IPS-15b (cell line): Measurements from ENCODE around the gene TTLL11.

Source experiments
- H3K27me3 ChIP-seq: one replicate; pipeline ENCODE4 v1.6.1; 2013; ENCODE audit warnings: low read length; ENCODE audit not compliant: control insufficient read depth, insufficient read depth
- H3K36me3 ChIP-seq: one replicate; pipeline ENCODE4 v1.6.1; 2013; ENCODE audit warnings: low read length; ENCODE audit not compliant: control insufficient read depth, insufficient read depth
- H3K4me1 ChIP-seq: one replicate; pipeline ENCODE4 v1.6.1; 2013; ENCODE audit warnings: mild to moderate bottlenecking, low read length; ENCODE audit not compliant: control insufficient read depth, insufficient read depth
- H3K4me3 ChIP-seq: one replicate; pipeline ENCODE4 v1.5.1; 2013; ENCODE audit warnings: low read depth, low read length
- H3K9ac ChIP-seq: one replicate; pipeline ENCODE4 v1.6.1; 2013; ENCODE audit warnings: low read depth, mild to moderate bottlenecking, low read length
- H3K9me3 ChIP-seq: one replicate; pipeline ENCODE4 v1.6.1; 2013; ENCODE audit warnings: mild to moderate bottlenecking, low read length; ENCODE audit not compliant: control insufficient read depth, insufficient read depth

The TTLL11 gene

GRCh38 chr9:121865884-121866283 is 227.2 kb downstream of the TTLL11 start:
- Histone ChIP-seq H3K4me1 (no peaks in the 10 kb centered on the region), H3K9me3 (no peaks in the 10 kb centered on the region)

GRCh38 chr9:121865060-121865459 is 228.0 kb downstream of the TTLL11 start:
- Histone ChIP-seq H3K4me3 (no peak overlapping the region), H3K27me3 (no peaks in the 10 kb centered on the region)

More at GRCh38 chr9:121865884-121866283, 227.2 kb downstream of the TTLL11 start:
- Histone ChIP-seq H3K36me3 (no peaks in the 10 kb centered on the region), H3K9ac (no peak overlapping the region), H3K27me3 (no peaks in the 10 kb centered on the region), H3K4me3 (no peak overlapping the region)

GRCh38 chr9:121863955-121864354 is 229.2 kb downstream of the TTLL11 start:
- no peaks in the 10 kb centered on the region for H3K36me3 ChIP-seq
- H3K9ac ChIP-seq = no peak overlapping the region
- H3K4me1 ChIP-seq = no peaks in the 10 kb centered on the region

More at GRCh38 chr9:121865060-121865459, 228.0 kb downstream of the TTLL11 start:
- Histone ChIP-seq H3K9ac (no peak overlapping the region), H3K4me1 (no peaks in the 10 kb centered on the region), H3K9me3 (no peaks in the 10 kb centered on the region), H3K36me3 (no peaks in the 10 kb centered on the region)

GRCh38 chr9:121862371-121863332 is 230.5 kb downstream of the TTLL11 start:
- no peaks in the 10 kb centered on the region for H3K36me3 ChIP-seq
- H3K9me3 ChIP-seq = no peaks in the 10 kb centered on the region
- no peak overlapping the region for H3K4me3 ChIP-seq
- no peak overlapping the region for H3K9ac ChIP-seq
- no peaks in the 10 kb centered on the region for H3K27me3 ChIP-seq
- H3K4me1 ChIP-seq = no peaks in the 10 kb centered on the region

More at GRCh38 chr9:121863955-121864354, 229.2 kb downstream of the TTLL11 start:
- H3K9me3 ChIP-seq = no peaks in the 10 kb centered on the region
- no peak overlapping the region for H3K4me3 ChIP-seq
- H3K27me3 ChIP-seq = no peaks in the 10 kb centered on the region

GRCh38 chr9:121861501-121862180 is 231.5 kb downstream of the TTLL11 start:
- Histone ChIP-seq H3K9me3 (no peaks in the 10 kb centered on the region), H3K4me1 (no peaks in the 10 kb centered on the region), H3K4me3 (no peak overlapping the region), H3K9ac (no peak overlapping the region), H3K27me3 (no peaks in the 10 kb centered on the region), H3K36me3 (no peaks in the 10 kb centered on the region)

- Histone ChIP-seq H3K9me3 (no peaks in the 10 kb centered on the region), H3K27me3 (no peaks in the 10 kb centered on the region), H3K4me1 (no peaks in the 10 kb centered on the region), H3K36me3 (no peaks in the 10 kb centered on the region), H3K4me3 (no peak overlapping the region), H3K9ac (no peak overlapping the region)
Measured at GRCh38 chr9:121860744-121861143, 232.4 kb downstream of the TTLL11 start.

- Histone ChIP-seq H3K27me3 (no peaks in the 10 kb centered on the region), H3K36me3 (no peaks in the 10 kb centered on the region), H3K9me3 (no peaks in the 10 kb centered on the region), H3K4me1 (no peaks in the 10 kb centered on the region), H3K4me3 (no peak overlapping the region), H3K9ac (no peak overlapping the region)
Measured at GRCh38 chr9:121860213-121860612, 232.9 kb downstream of the TTLL11 start.

- Histone ChIP-seq H3K27me3 (no peaks in the 10 kb centered on the region), H3K9ac (no peak overlapping the region), H3K36me3 (no peaks in the 10 kb centered on the region), H3K4me3 (no peak overlapping the region), H3K9me3 (no peaks in the 10 kb centered on the region), H3K4me1 (no peaks in the 10 kb centered on the region)
Measured at GRCh38 chr9:121859646-121860045, 233.5 kb downstream of the TTLL11 start.

GRCh38 chr9:121858788-121859187 is 234.3 kb downstream of the TTLL11 start:
- Histone ChIP-seq H3K9me3 (no peaks in the 10 kb centered on the region), H3K27me3 (no peaks in the 10 kb centered on the region), H3K36me3 (no peaks in the 10 kb centered on the region), H3K4me3 (no peak overlapping the region), H3K4me1 (no peaks in the 10 kb centered on the region), H3K9ac (no peak overlapping the region)

GRCh38 chr9:121857928-121858327 is 235.2 kb downstream of the TTLL11 start:
- no peak overlapping the region for H3K4me3 ChIP-seq
- no peaks in the 10 kb centered on the region for H3K4me1 ChIP-seq
- H3K27me3 ChIP-seq = no peaks in the 10 kb centered on the region
- H3K9me3 ChIP-seq = no peaks in the 10 kb centered on the region
- no peak overlapping the region for H3K9ac ChIP-seq
- H3K36me3 ChIP-seq = no peaks in the 10 kb centered on the region

- no peaks in the 10 kb centered on the region for H3K4me1 ChIP-seq
- no peaks in the 10 kb centered on the region for H3K27me3 ChIP-seq
- H3K9ac ChIP-seq = no peak overlapping the region
- no peaks in the 10 kb centered on the region for H3K36me3 ChIP-seq
- no peak overlapping the region for H3K4me3 ChIP-seq
- no peaks in the 10 kb centered on the region for H3K9me3 ChIP-seq
Measured at GRCh38 chr9:121855476-121855875, 237.6 kb downstream of the TTLL11 start.
